DOHH2 (cell line): ENCODE measurements around the gene S100A10.

Source experiments
- H3F3A ChIP-seq: fragments of 200-600 bp; sonication (generic), shearing (Covaris generic); 2 replicates; pipeline ENCODE4 v1.6.0; 2016; ENCODE audit warnings: antibody characterized with exemption, mild to moderate bottlenecking; ENCODE audit not compliant: control insufficient read depth, insufficient read depth
- H3K27ac ChIP-seq: fragments of 200-600 bp; sonication (generic); 2 replicates; pipeline ENCODE4 v1.5.1; 2014; ENCODE audit warnings: low read depth, mild to moderate bottlenecking, low read length, moderate library complexity
- H3K27me3 ChIP-seq: fragments of 200-600 bp; sonication (generic); 2 replicates; pipeline ENCODE4 v1.6.1; 2014; ENCODE audit warnings: mild to moderate bottlenecking, low read length, mixed read lengths; ENCODE audit not compliant: control insufficient read depth
- H3K36me3 ChIP-seq: fragments of 200-600 bp; sonication (generic); 2 replicates; pipeline ENCODE4 v1.6.1; 2014; ENCODE audit warnings: mild to moderate bottlenecking, low read length, moderate library complexity, mixed read lengths; ENCODE audit not compliant: control insufficient read depth
- H3K4me1 ChIP-seq: fragments of 200-600 bp; sonication (generic); 2 replicates; pipeline ENCODE4 v1.6.1; 2014; ENCODE audit warnings: mild to moderate bottlenecking, low read length, mixed read lengths; ENCODE audit not compliant: control insufficient read depth
- H3K4me2 ChIP-seq: fragments of 200-600 bp; sonication (generic); 2 replicates; pipeline ENCODE4 v1.6.0; 2014; ENCODE audit warnings: mild to moderate bottlenecking, low read length, moderate library complexity
- H3K4me3 ChIP-seq: fragments of 200-600 bp; sonication (generic); 2 replicates; pipeline ENCODE4 v1.5.1; 2014; ENCODE audit warnings: mild to moderate bottlenecking, low read length, mixed read lengths
- H3K79me2 ChIP-seq: fragments of 200-600 bp; sonication (generic); 2 replicates; pipeline ENCODE4 v1.6.1; 2014; ENCODE audit warnings: mild to moderate bottlenecking, low read length, mixed read lengths; ENCODE audit not compliant: control insufficient read depth
- H3K9me2 ChIP-seq: fragments of 200-600 bp; sonication (generic); replicated peaks from 2 replicates; pipeline ENCODE4 v1.6.1; 2014; ENCODE audit warnings: mild to moderate bottlenecking, low read length, mixed read lengths; ENCODE audit not compliant: control insufficient read depth
- H3K9me3 ChIP-seq: fragments of 200-600 bp; sonication (generic); 2 replicates; pipeline ENCODE4 v1.6.1; 2014; ENCODE audit warnings: antibody characterized with exemption, low read length, mixed read lengths; ENCODE audit not compliant: control insufficient read depth, insufficient read depth
- H4K20me1 ChIP-seq: fragments of 200-600 bp; sonication (generic); 2 replicates; pipeline ENCODE4 v1.6.0; 2014; ENCODE audit warnings: low read depth, mild to moderate bottlenecking, antibody characterized with exemption, low read length, moderate library complexity; ENCODE audit not compliant: control insufficient read depth, insufficient read depth
- CTCF ChIP-seq: fragments of 200-600 bp; sonication (generic); IDR thresholded peaks from one replicate; pipeline ENCODE4 v1.5.1; 2014; ENCODE audit warnings: antibody characterized with exemption, mild to moderate bottlenecking, low read depth, low read length; ENCODE audit not compliant: poor library complexity, severe bottlenecking
- EZH2phosphoT487 ChIP-seq: fragments of 200-600 bp; sonication (generic); IDR thresholded peaks from 2 replicates; pipeline ENCODE4 v1.6.1; 2017; ENCODE audit warnings: borderline replicate concordance, mild to moderate bottlenecking, antibody characterized with exemption, low read length, moderate library complexity, mixed read lengths

Gene S100A10

DNA sequence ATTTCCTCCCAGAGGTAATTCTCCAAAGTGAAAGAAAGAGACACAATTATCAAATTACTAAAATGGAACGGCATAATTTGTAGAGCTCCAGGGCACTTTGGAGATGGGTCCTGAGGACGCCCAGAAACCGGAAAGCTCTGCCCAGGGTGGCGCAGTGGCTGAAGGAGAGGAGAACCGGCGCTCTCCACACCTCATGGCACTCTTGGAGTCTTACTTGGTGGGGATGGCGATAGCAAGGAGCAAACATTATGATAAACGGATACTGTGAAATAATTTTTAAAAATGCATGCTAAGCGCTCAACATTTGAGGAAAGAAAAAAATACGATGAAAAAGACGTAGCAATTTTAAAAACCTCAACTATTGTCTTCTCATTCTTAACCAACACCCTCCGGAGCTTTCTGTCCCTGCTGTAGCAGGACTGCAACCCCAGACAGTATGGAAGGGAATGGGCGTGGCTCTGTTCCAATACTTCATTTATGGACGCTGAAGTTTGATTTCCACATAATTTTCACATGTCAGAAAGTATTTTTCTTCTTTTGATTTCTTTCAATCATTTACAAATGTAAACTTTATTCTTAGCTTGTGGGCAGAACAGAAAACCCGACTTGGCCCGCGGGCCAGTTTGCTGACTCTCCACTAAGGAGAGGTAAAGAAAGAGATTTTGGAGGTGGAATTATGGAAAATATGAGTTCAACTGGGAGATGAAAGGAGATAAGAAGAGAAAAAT lies 42.0 kb upstream of the S100A10 start:
- peaks cover 6% of the 10 kb centered on the region; the same call in 1 of the 2 replicates for H3K27me3 ChIP-seq
- no peaks in the 10 kb centered on the region for H3K9me2 ChIP-seq
- H3K4me3 ChIP-seq = peak overlapping the region; percentile 74
- no peaks in the 10 kb centered on the region for H3K9me3 ChIP-seq
- H3F3A ChIP-seq = peaks cover 26% of the 10 kb centered on the region
- peaks cover 19% of the 10 kb centered on the region for H3K36me3 ChIP-seq
- TF ChIP-seq EZH2phosphoT487 (no peak), CTCF (no peak)
- H3K79me2 ChIP-seq = peaks cover 12% of the 10 kb centered on the region
- H3K27ac ChIP-seq = peak overlapping the region; percentile 81
- H4K20me1 ChIP-seq = no peaks in the 10 kb centered on the region
- H3K4me2 ChIP-seq = peak overlapping the region; percentile 88
- H3K4me1 ChIP-seq = peaks cover 56% of the 10 kb centered on the region

DNA sequence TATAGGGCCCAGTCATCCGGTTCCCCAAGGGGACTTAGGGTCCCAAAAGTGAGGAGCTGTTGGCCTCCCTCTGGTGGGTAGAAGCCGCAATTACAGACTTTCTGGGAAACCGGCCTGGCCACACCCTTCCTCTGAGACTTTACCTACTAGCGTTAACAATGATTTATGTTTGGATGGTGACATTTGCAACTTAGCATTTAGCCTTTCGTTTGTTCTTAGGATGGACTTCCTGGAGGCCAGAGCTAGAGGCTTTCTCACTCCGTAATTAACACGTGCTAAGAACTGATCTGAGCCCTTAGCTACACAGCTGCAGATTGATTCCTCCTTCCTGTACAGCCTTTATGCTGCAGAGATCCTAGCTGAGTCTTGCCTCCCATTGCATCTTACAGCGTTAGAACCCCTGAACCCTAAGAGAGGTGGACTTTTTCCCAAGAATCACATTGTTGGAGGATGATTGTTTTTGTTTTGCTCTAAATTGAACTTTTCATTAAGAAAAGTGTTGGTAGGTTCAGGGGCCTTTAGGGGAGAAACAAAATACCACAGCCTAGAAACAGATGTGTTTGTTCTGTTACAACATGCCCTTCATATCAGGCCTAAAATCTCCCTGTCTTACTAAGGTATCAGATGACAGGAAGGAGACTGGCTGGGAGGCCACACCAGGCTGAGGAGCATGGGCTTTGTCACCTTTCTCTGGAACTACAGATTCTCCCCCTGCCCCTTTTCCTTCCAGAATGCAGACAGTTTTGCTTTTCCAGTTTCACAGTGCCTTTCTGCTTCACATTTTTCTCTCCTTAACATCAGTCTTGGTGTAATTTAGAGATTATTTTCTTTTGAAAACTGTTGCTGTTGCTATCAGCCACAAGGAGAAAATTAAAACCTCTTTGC lies 41.2 kb upstream of the S100A10 start:
- TF ChIP-seq EZH2phosphoT487 = no peak
- TF ChIP-seq CTCF = peak; percentile 79
- peaks cover 26% of the 10 kb centered on the region for H3F3A ChIP-seq
- H3K36me3 ChIP-seq = peaks cover 19% of the 10 kb centered on the region
- H3K27ac ChIP-seq = peak overlapping the region; percentile 81
- peaks cover under 1% of the 10 kb centered on the region; the same call in 1 of the 2 replicates for H3K27me3 ChIP-seq
- H3K9me3 ChIP-seq = no peaks in the 10 kb centered on the region
- H3K9me2 ChIP-seq = no peaks in the 10 kb centered on the region
- H3K4me3 ChIP-seq = peak overlapping the region; percentile 74
- peaks cover 12% of the 10 kb centered on the region for H3K79me2 ChIP-seq
- H4K20me1 ChIP-seq = no peaks in the 10 kb centered on the region
- H3K4me1 ChIP-seq = peaks cover 56% of the 10 kb centered on the region
- H3K4me2 ChIP-seq = peak overlapping the region; percentile 88

DNA sequence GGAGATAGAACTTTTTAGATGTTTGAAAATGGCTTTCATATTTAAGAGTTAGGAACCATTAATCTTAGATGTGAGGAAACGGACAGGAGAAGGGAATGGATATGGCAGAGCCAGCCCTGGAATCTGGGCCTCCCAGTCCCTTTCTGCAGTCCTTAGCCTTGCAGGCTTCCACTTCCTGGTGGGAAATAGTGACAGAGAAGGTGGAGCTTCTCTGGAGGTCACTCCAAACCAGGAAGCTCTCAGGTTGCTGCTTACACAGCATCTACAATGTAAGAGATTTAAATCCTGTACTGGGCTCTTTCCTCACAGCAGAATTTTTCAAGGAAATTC lies 40.6 kb upstream of the S100A10 start:
- peak overlapping the region; percentile 81 for H3K27ac ChIP-seq
- peaks cover 12% of the 10 kb centered on the region for H3K79me2 ChIP-seq
- H3K9me3 ChIP-seq = no peaks in the 10 kb centered on the region
- peaks cover 53% of the 10 kb centered on the region for H3K4me1 ChIP-seq
- H3F3A ChIP-seq = peaks cover 23% of the 10 kb centered on the region
- H3K9me2 ChIP-seq = no peaks in the 10 kb centered on the region
- TF ChIP-seq CTCF (no peak), EZH2phosphoT487 (no peak)
- peak overlapping the region; percentile 74 for H3K4me3 ChIP-seq
- peaks cover 19% of the 10 kb centered on the region for H3K36me3 ChIP-seq
- no peaks in the 10 kb centered on the region for H3K27me3 ChIP-seq
- H4K20me1 ChIP-seq = no peaks in the 10 kb centered on the region
- H3K4me2 ChIP-seq = peak overlapping the region; percentile 88
